WTC11 (cell line): ENCODE results near the gene RRBP1. TPM values are rescaled to one million over a fixed set of nuclear protein-coding genes. Genes with fewer than 3 reads are reported as not detected.

Source experiments
- ATAC-seq: fragments of 200-7000 bp; cut with Tn5 transposase; 2 replicates; pipeline ENCODE4 v1.10.0; 2021; ENCODE audit warnings: mild to moderate bottlenecking, moderate library complexity
- CTCF ChIA-PET: fragments of 300-600 bp; sonication (Branson Sonifier 250); formaldehyde crosslinking; loops from one replicate; lab custom pipeline; 2021; ENCODE audit warnings: antibody characterized with exemption; lab: Charles Lee
- POLR2A ChIA-PET: fragments of 350-600 bp; sonication (Branson Sonifier 250); formaldehyde crosslinking; loops from one replicate; lab custom pipeline; 2021; ENCODE audit warnings: antibody characterized with exemption; lab: Charles Lee
- DNase-seq: peaks from one replicate; pipeline ENCODE4 v3.0.0; 2021; ENCODE audit warnings: low spot score
- H3K27ac Mint-ChIP-seq: 2 replicates; pipeline ENCODE4 v1.8.0; 2021; ENCODE audit warnings: mixed read lengths
- H3K27me3 Mint-ChIP-seq: 2 replicates; pipeline ENCODE4 v1.8.0; 2021; ENCODE audit warnings: low read depth, mild to moderate bottlenecking, moderate library complexity, mixed read lengths
- H3K36me3 Mint-ChIP-seq: 2 replicates; pipeline ENCODE4 v1.8.0; 2021; ENCODE audit warnings: mixed read lengths
- H3K4me1 Mint-ChIP-seq: 2 replicates; pipeline ENCODE4 v1.8.0; 2022; ENCODE audit warnings: mixed read lengths
- H3K4me3 Mint-ChIP-seq: 2 replicates; pipeline ENCODE4 v1.8.0; 2021; ENCODE audit warnings: mild to moderate bottlenecking, moderate library complexity, mixed read lengths
- H3K9me3 Mint-ChIP-seq: 2 replicates; pipeline ENCODE4 v1.8.0; 2021; ENCODE audit warnings: mixed read lengths
- ARID4B ChIP-seq: sonication (generic); formaldehyde crosslinking; IDR thresholded peaks from 2 replicates; pipeline ENCODE4 v1.8.0; 2023; ENCODE audit warnings: missing genetic modification reagents, mild to moderate bottlenecking, borderline replicate concordance
- CREM ChIP-seq: sonication (generic); formaldehyde crosslinking; IDR thresholded peaks from 2 replicates; pipeline ENCODE4 v1.8.1; 2022; ENCODE audit warnings: mild to moderate bottlenecking, missing genetic modification reagents, moderate library complexity
- E2F5 ChIP-seq: sonication (generic); formaldehyde crosslinking; IDR thresholded peaks from 2 replicates; pipeline ENCODE4 v1.8.1; 2022; ENCODE audit warnings: mild to moderate bottlenecking, moderate library complexity, missing genetic modification reagents
- ELF4 ChIP-seq: sonication (generic); formaldehyde crosslinking; IDR thresholded peaks from 2 replicates; pipeline ENCODE4 v1.8.1; 2022; ENCODE audit warnings: low read depth, mild to moderate bottlenecking, moderate library complexity, missing genetic modification reagents
- EMX1 ChIP-seq: fragments of 250-450 bp; sonication (Bioruptor Pico); IDR thresholded peaks from 2 replicates; pipeline ENCODE4 v1.8.0; 2021; ENCODE audit warnings: mild to moderate bottlenecking
- FOXP4 ChIP-seq: sonication (generic); formaldehyde crosslinking; IDR thresholded peaks from 2 replicates; pipeline ENCODE4 v1.8.0; 2022; ENCODE audit warnings: mild to moderate bottlenecking, missing genetic modification reagents
- GRHL2 ChIP-seq: fragments of 250-450 bp; sonication (Bioruptor Pico); IDR thresholded peaks from 2 replicates; pipeline ENCODE4 v1.8.0; 2022; ENCODE audit warnings: mild to moderate bottlenecking, moderate library complexity; ENCODE audit not compliant: insufficient replicate concordance, severe bottlenecking
- HMGA2 ChIP-seq: fragments of 250-450 bp; sonication (Bioruptor Pico); IDR thresholded peaks from 2 replicates; pipeline ENCODE4 v1.4.0; 2021; ENCODE audit warnings: mild to moderate bottlenecking, moderate library complexity
- IRF2 ChIP-seq: sonication (generic); formaldehyde crosslinking; IDR thresholded peaks from 2 replicates; pipeline ENCODE4 v1.8.0; 2022; ENCODE audit warnings: low read depth, missing genetic modification reagents, borderline replicate concordance
- MLX ChIP-seq: sonication (generic); formaldehyde crosslinking; IDR thresholded peaks from 2 replicates; pipeline ENCODE4 v1.8.1; 2023; ENCODE audit warnings: mild to moderate bottlenecking, missing genetic modification reagents, moderate library complexity
- PRRX2 ChIP-seq: fragments of 250-450 bp; sonication (Bioruptor Pico); IDR thresholded peaks from 2 replicates; pipeline ENCODE4 v1.8.0; 2021; ENCODE audit warnings: mild to moderate bottlenecking
- SP1 ChIP-seq: sonication (generic); formaldehyde crosslinking; conservative IDR thresholded peaks from 2 replicates; pipeline ENCODE4 v1.8.1; 2022; ENCODE audit warnings: missing genetic modification reagents
- ZNF138 ChIP-seq: sonication (generic); formaldehyde crosslinking; conservative IDR thresholded peaks from 2 replicates; pipeline ENCODE4 v1.8.1; 2022; ENCODE audit warnings: mild to moderate bottlenecking, moderate library complexity, missing genetic modification reagents
- ZNF671 ChIP-seq: fragments of 250-450 bp; sonication (Bioruptor Pico); IDR thresholded peaks from 2 replicates; pipeline ENCODE4 v1.8.0; 2021; ENCODE audit warnings: mild to moderate bottlenecking
- total RNA-seq: library from RNA; stranded (reverse); gene quantifications from 3 replicates; pipeline ENCODE4 v1.2.3, GENCODE V29; 2021
- TF ChIP-seq, protein P1 (sequence below): sonication (generic); formaldehyde crosslinking; IDR thresholded peaks from 2 replicates; pipeline ENCODE4 v1.8.1; 2022; ENCODE audit warnings: missing genetic modification reagents, borderline replicate concordance
- TF ChIP-seq, protein P2 (sequence below): sonication (generic); formaldehyde crosslinking; IDR thresholded peaks from 2 replicates; pipeline ENCODE4 v1.8.1; 2023; ENCODE audit warnings: mild to moderate bottlenecking, missing genetic modification reagents, moderate library complexity
- TF ChIP-seq, protein P3 (sequence below): sonication (generic); formaldehyde crosslinking; conservative IDR thresholded peaks from 2 replicates; pipeline ENCODE4 v1.8.1; 2022; ENCODE audit warnings: mild to moderate bottlenecking, missing genetic modification reagents
- TF ChIP-seq, protein P4 (sequence below): sonication (generic); formaldehyde crosslinking; IDR thresholded peaks from 2 replicates; pipeline ENCODE4 v1.8.0; 2022; ENCODE audit warnings: mild to moderate bottlenecking, missing genetic modification reagents

Gene RRBP1
- total RNA-seq, 1 experiment from 2014 or later, result 171 TPM

DNA sequence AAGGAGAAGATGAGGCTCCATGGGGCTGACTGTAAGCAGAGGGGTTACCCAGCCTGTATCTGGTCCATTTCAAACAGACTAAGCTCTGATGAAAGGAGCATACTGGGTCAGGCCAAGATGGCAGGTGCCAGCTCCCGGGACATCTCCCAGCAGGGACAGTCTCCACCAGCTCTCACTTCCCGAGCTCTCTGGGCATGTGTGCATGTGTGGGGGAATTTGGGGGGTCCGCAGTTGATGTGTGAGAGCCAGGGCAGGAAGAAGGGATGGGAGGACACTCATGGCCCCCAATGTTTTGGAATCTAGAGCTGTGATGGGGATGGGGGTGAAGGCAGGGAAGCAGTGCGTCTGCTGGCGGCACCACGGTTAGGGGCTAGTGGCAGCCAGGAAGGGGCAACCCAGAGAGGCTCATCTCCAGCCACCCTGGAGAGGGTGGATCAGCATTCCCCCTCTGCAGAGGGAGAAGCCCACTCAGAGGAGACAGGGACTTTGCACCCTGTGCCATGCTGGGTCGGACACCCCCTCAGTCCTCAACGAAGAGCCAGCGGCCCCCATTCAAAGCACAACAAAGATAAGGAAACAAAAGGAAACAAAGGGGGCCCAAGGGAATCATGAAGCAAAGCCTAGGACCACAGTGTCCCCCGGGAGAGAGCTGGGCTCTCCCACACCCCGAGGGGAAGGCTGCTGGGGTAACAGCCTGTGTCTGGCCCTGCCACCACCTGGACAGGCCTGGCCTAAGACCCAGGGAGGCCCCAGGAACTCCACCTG is 59.8 kb downstream of the RRBP1 start:
- POLR2A ChIA-PET, result no interaction called here
- no peaks in the 10 kb centered on the region for H3K4me1 Mint-ChIP-seq
- no peak overlapping the region for H3K27ac Mint-ChIP-seq
- H3K36me3 Mint-ChIP-seq, result peaks cover 64% of the 10 kb centered on the region
- no peaks in the 10 kb centered on the region for H3K9me3 Mint-ChIP-seq
- H3K4me3 Mint-ChIP-seq, result no peak overlapping the region
- ATAC-seq (no peak), DNase-seq (peak; percentile 3)
- CTCF ChIA-PET, result interaction anchor here (0.6 to 0.7 kb wide), 2 partner anchors 117 kb away, joined by 3 read pairs; no protein-coding TSS in a partner anchor
- no peaks in the 10 kb centered on the region for H3K27me3 Mint-ChIP-seq
- TF ChIP-seq, protein P1, sequence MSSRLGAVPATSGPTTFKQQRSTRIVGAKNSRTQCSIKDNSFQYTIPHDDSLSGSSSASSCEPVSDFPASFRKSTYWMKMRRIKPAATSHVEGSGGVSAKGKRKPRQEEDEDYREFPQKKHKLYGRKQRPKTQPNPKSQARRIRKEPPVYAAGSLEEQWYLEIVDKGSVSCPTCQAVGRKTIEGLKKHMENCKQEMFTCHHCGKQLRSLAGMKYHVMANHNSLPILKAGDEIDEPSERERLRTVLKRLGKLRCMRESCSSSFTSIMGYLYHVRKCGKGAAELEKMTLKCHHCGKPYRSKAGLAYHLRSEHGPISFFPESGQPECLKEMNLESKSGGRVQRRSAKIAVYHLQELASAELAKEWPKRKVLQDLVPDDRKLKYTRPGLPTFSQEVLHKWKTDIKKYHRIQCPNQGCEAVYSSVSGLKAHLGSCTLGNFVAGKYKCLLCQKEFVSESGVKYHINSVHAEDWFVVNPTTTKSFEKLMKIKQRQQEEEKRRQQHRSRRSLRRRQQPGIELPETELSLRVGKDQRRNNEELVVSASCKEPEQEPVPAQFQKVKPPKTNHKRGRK (CRISPR knock-in tag), result no peak
- TF ChIP-seq FOXP4 (CRISPR knock-in tag) (no peak), ELF4 (CRISPR knock-in tag) (no peak), CREM (CRISPR knock-in tag) (no peak), PRRX2 (CRISPR knock-in tag) (no peak)
- TF ChIP-seq, protein P2, sequence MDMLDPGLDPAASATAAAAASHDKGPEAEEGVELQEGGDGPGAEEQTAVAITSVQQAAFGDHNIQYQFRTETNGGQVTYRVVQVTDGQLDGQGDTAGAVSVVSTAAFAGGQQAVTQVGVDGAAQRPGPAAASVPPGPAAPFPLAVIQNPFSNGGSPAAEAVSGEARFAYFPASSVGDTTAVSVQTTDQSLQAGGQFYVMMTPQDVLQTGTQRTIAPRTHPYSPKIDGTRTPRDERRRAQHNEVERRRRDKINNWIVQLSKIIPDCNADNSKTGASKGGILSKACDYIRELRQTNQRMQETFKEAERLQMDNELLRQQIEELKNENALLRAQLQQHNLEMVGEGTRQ (CRISPR knock-in tag), result no peak

DNA sequence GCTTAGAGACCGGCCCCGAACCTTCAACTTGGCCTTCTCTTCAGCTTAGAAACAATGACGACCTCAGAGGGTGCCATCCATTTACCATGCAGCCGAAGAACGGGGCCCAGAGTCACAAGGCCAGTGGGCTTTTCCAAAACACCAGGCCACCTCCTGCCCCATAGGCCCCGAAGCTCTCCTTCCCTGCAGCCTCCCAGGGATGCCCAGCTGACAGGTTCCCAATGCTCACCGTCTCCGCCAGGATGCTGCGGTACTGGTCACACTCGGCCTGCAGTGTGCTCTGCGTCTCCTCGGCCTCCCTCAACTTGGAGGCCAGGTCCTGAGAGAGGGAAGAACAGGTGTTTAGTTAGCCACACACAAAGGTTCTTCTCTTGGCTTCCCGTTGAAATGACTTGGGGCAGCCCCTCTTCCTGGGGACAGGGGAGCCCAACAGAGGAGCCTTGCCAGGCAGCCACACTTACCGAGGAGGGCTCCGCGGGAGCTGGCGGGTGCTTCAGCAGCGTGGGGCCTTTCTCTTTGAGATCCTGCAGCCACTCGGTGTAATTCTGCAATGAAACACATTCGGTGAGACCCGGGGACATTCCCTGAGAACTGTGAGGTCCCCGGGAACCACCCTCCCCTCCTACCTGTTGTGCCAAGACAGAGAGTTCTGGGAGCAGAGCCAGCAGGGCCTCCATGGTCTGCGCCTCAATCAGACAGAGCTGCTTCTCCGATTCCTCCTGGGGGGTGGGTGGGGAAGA is 60.6 kb downstream of the RRBP1 start:
- Mint-ChIP-seq H3K9me3 (no peaks in the 10 kb centered on the region), H3K4me1 (no peaks in the 10 kb centered on the region), H3K27me3 (no peaks in the 10 kb centered on the region), H3K4me3 (no peak overlapping the region), H3K27ac (no peak overlapping the region), H3K36me3 (peaks cover 62% of the 10 kb centered on the region)
- ChIA-PET POLR2A (no interaction called here), CTCF (interaction anchor here (0.7 kb wide), 1 partner anchor 116 kb away, joined by 3 read pairs; no protein-coding TSS in a partner anchor)
- DNase-seq (peak; percentile 7), ATAC-seq (no peak)
- TF ChIP-seq MLX (CRISPR knock-in tag) (no peak), SP1 (CRISPR knock-in tag) (no peak), IRF2 (CRISPR knock-in tag) (no peak), E2F5 (CRISPR knock-in tag) (no peak), GRHL2 (CRISPR knock-in tag) (no peak), EMX1 (CRISPR knock-in tag) (no peak), ZNF138 (CRISPR knock-in tag) (no peak), HMGA2 (no peak), ZNF671 (CRISPR knock-in tag) (no peak), ARID4B (CRISPR knock-in tag) (no peak), ELF4 (CRISPR knock-in tag) (no peak)
- TF ChIP-seq, protein P3, sequence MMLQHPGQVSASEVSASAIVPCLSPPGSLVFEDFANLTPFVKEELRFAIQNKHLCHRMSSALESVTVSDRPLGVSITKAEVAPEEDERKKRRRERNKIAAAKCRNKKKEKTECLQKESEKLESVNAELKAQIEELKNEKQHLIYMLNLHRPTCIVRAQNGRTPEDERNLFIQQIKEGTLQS (CRISPR knock-in tag), result no peak
- TF ChIP-seq, protein P4, sequence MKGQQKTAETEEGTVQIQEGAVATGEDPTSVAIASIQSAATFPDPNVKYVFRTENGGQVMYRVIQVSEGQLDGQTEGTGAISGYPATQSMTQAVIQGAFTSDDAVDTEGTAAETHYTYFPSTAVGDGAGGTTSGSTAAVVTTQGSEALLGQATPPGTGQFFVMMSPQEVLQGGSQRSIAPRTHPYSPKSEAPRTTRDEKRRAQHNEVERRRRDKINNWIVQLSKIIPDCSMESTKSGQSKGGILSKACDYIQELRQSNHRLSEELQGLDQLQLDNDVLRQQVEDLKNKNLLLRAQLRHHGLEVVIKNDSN (CRISPR knock-in tag), result no peak
- TF ChIP-seq, protein P1 (CRISPR knock-in tag), result no peak
